Measurements from ENCODE around the gene RNF152. TPM values are rescaled to one million over a fixed set of nuclear protein-coding genes. Genes with fewer than 3 reads are reported as not detected.

Gene RNF152
- total RNA-seq, 1 donor, result 12.8 TPM

DNA sequence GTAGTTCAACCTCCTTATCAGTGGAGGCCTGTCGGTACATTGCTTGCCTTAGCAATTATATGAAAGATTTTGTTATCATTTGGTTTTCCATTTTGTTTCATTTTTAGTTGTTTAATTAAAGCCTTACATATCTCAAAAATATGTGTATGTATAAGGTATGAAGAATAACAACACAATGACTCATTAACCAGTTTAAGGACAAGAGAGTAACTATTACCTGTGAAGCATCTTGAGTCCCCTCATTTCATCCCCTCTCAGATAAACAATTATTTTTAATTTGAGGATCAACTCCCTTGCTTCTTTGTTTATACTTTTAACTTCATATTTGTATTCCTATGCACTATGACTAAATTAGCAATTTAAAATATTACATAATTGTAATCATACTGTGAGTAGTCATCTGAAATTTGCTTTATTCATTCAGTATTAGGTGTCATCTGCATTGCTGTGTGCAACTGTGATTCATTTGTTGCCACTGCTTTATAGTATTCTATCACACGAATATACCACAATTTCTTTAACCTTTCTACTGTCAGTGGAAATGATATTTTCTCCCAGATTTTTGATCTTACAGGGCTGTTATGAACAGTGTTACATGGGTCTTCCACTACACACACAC, 126.4 kb downstream of the RNF152 start:
- DNase-seq (ENCODE audit: low read depth), result no peak
- no peak overlapping the region for H3K4me3 ChIP-seq (ENCODE audit: low read depth, low read length)
- TF ChIP-seq CTCF (IDR thresholded peaks at IDR 0.05; ENCODE audit: insufficient read depth, low read length), result no peak

DNA sequence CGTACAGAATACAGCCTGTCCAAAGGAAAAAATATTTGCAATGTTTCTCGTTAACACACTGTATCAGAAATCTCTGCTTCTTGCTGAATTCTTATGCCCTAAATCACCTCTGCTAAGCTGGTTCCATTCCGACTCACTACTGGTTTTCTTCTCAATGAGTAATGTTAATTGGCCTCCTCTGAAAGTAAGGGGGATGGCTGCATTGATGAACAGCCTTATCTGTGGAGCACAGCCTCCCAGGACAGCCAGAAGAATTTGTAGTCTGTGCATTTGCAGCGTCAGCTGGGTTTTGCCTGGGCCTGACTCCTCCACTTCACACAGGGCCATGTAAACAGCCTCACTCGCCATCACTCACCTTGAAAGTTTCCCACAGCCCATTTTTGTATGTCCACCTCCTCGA, 127.7 kb downstream of the RNF152 start:
- peak; percentile 79 for DNase-seq (ENCODE audit: low read depth)
- H3K4me3 ChIP-seq (ENCODE audit: low read depth, low read length), result no peak overlapping the region
- no peak for TF ChIP-seq CTCF (IDR thresholded peaks at IDR 0.05; ENCODE audit: insufficient read depth, low read length)

DNA sequence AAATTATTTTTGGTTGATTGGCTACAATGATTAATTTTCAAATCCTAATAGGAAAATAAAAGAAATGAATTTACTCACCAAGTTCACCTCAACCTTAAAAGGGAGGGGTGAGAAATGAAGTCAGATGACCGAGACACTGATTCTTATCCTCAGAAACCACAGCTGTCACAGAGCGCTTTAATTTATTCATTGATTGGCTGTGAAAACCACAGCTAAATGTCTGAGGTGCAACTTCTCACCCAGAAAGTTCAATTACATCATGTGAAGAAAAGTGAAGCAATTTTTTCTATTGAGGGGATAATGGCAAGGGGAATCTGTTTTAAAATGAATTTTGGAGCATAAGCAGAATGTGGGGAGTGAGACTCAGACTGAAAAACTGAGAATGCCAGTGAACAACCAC, 128.4 kb downstream of the RNF152 start:
- no peak overlapping the region for H3K4me3 ChIP-seq (ENCODE audit: low read depth, low read length)
- no peak for DNase-seq (ENCODE audit: low read depth)
- TF ChIP-seq CTCF (IDR thresholded peaks at IDR 0.05; ENCODE audit: insufficient read depth, low read length), result no peak

DNA sequence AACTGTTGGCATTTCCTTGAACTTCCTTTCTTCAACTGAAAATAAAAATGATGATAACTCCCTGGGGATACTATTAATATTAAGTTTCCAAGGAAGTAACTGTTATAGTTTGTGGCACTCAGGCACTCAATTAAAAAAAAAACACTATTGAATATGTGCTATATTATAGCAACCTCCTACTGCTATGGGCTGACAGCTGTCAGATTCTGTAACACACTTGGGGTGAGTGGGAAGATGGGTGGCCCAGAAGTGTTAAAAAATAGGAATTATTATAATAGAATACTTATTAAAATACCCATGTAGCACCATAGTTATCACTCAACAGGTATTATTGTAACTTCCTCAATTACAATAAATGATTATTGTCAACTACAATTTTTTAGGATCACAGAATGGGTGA, 130.9 kb downstream of the RNF152 start:
- no peak overlapping the region for H3K4me3 ChIP-seq (ENCODE audit: low read depth, low read length)
- TF ChIP-seq CTCF (IDR thresholded peaks at IDR 0.05; ENCODE audit: insufficient read depth, low read length), result no peak
- no peak for DNase-seq (ENCODE audit: low read depth)

Data from fibroblast of the aortic adventitia (primary cell).